ENCODE data around the gene ZNF57. TPM values are rescaled to one million over a fixed set of nuclear protein-coding genes. Genes with fewer than 3 reads are reported as not detected.

The ZNF57 gene
- total and polyA plus RNA-seq, 9 of the 15 experiments (the other 6 are each of a cell fraction or from before 2014, with no cell fraction given) = 3.9 to 13.5 (median 7.8) TPM

- peak; percentile 88; the same call in 1 of the 2 replicates for TF ChIP-seq RREB1 (CRISPR knock-in tag; IDR thresholded peaks at IDR 0.05)
- no peak for TF ChIP-seq ZFP91 (CRISPR knock-in tag; IDR thresholded peaks at IDR 0.05)
- no peak for TF ChIP-seq ZNF277 (CRISPR knock-in tag; IDR thresholded peaks at IDR 0.05; ENCODE audit: borderline replicate concordance)
- TF ChIP-seq FIP1L1 (IDR thresholded peaks at IDR 0.05; ENCODE audit: low read depth, low read length, poor library complexity, severe bottlenecking) = no peak
- no peak for TF ChIP-seq RUNX1 (IDR thresholded peaks at IDR 0.05; ENCODE audit: low read depth)
- TF ChIP-seq BDP1 (IDR thresholded peaks at IDR 0.05; ENCODE audit: insufficient read depth, insufficient read length) = no peak
- TF ChIP-seq HMG20B (CRISPR knock-in tag; IDR thresholded peaks at IDR 0.05) = no peak
- TF ChIP-seq COPS2 (conservative IDR thresholded peaks at IDR 0.05) = no peak
- peak; percentile 84 for TF ChIP-seq GABPB2 (CRISPR knock-in tag; conservative IDR thresholded peaks at IDR 0.05)
- no peak for TF ChIP-seq STAT5B (CRISPR knock-in tag; IDR thresholded peaks at IDR 0.05)
- TF ChIP-seq EHMT2 (IDR thresholded peaks at IDR 0.05) = no peak; the same call in 1 of the 2 replicates
- no peak for TF ChIP-seq ZNF699 (CRISPR knock-in tag; IDR thresholded peaks at IDR 0.05; ENCODE audit: insufficient replicate concordance)
- no peak for TF ChIP-seq ZNF583 (CRISPR knock-in tag; IDR thresholded peaks at IDR 0.05)
- TF ChIP-seq GATA2 (CRISPR knock-in tag; IDR thresholded peaks at IDR 0.05) = no peak
- TF ChIP-seq AFF4 (CRISPR knock-in tag; IDR thresholded peaks at IDR 0.05) = no peak
- no peak for TF ChIP-seq BCOR (IDR thresholded peaks at IDR 0.05)
Measured at GRCh38 chr19:2962018-2962670, 61.4 kb downstream of the ZNF57 start (continued).

Measured in K562 (cell line).